Measurements from ENCODE around the gene MRPL36.

- TF ChIP-seq CTCF (IDR thresholded peaks at IDR 0.05; ENCODE audit: low read length) = no peak
- no peak for TF ChIP-seq EZH2 (optimal IDR thresholded peaks at IDR 0.05; ENCODE audit: low read depth, low read length)
- no peak for TF ChIP-seq EZH2phosphoT487 (IDR thresholded peaks at IDR 0.05; ENCODE audit: low read length)
Observed at GRCh38 chr5:1785984-1786383, 13.7 kb downstream of the MRPL36 start.
